ENCODE data around the gene TACC2. TPM values are rescaled to one million over a fixed set of nuclear protein-coding genes. Genes with fewer than 3 reads are reported as not detected.

TACC2 gene, protein sequence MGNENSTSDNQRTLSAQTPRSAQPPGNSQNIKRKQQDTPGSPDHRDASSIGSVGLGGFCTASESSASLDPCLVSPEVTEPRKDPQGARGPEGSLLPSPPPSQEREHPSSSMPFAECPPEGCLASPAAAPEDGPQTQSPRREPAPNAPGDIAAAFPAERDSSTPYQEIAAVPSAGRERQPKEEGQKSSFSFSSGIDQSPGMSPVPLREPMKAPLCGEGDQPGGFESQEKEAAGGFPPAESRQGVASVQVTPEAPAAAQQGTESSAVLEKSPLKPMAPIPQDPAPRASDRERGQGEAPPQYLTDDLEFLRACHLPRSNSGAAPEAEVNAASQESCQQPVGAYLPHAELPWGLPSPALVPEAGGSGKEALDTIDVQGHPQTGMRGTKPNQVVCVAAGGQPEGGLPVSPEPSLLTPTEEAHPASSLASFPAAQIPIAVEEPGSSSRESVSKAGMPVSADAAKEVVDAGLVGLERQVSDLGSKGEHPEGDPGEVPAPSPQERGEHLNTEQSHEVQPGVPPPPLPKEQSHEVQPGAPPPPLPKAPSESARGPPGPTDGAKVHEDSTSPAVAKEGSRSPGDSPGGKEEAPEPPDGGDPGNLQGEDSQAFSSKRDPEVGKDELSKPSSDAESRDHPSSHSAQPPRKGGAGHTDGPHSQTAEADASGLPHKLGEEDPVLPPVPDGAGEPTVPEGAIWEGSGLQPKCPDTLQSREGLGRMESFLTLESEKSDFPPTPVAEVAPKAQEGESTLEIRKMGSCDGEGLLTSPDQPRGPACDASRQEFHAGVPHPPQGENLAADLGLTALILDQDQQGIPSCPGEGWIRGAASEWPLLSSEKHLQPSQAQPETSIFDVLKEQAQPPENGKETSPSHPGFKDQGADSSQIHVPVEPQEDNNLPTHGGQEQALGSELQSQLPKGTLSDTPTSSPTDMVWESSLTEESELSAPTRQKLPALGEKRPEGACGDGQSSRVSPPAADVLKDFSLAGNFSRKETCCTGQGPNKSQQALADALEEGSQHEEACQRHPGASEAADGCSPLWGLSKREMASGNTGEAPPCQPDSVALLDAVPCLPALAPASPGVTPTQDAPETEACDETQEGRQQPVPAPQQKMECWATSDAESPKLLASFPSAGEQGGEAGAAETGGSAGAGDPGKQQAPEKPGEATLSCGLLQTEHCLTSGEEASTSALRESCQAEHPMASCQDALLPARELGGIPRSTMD (N-terminal part only)
- total RNA-seq: 6.6 and 6.9 TPM in 2 replicates

DNA sequence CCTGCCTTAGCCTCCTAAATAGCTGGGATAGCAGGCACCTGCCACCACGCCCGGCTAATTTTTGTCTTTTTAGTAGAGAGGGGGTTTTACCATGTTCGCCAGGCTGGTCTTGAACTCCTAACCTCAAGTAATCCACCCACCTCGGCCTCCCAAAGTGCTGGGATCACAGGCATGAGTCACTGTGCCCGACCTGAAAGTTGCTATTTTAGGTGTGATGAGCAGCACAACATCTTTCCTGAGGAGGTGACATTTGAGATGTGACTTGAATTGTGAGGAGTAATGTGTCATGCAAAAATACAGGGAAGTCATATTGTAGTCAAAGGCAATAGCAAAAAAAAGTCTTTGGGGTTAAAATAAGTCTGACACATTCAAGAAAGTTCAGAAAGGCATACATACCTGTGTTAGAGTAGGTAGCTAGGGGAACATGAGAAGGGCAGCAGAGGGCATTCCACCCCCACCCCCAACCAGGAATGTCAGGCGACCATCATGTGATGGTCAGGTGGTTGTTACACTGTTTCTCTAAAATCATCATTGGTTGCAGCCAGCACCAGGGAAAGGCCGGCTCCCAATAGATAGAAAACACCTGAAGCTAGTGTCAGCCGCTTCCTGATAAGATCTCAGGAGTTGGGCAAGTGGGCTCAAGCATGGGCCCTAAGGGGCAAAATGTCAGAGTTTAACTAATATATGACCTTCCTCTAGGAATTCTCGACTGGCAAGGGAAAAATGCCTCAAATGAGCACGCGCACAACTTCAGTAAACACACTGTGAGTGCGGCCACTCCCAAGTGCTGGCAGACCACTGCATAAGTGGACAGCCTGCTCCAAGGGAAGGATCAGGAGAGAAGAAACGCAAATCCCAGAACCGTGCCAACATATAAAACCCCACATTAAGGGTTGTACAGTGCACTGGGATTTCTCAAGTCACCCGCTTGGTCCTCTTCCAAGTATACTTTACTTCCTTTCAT is at the start of gene TACC2:
Gene TACC2 (plus strand): TSS at position 803 of the 964 bp plus-strand sequence. CDS start 32,819 bp downstream, outside the sequence.

GRCh38 chr10:121974535-121975294 is 14.2 kb upstream of the TACC2 start, which contains the start of gene NSMCE4A:
Gene NSMCE4A, minus strand, starts transcription at chr10:121975217. Its CDS starts 52 bp downstream, at chr10:121975165.

DNA sequence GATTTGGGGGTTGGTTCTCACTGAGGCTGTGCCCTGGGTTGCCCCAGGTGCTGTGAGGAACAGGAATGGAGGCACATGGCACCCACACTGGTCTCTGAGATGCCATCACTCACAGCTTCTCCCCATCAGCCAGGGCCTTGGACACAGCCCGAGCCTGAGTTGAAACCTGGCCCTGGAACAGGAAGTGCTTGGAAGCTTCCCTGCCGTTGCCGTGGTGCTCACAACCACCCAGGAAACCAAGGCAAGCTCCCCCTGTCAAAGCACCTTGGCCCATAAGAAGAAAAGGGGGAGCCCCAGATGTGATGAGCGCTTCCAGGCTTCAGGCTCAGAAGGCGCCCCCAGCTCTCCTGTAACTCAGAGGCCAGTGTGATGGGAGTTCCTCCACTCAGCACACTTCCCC is 282.1 kb downstream of the TACC2 start, which contains the start of gene BTBD16:
Gene BTBD16 (plus strand): TSS at position 221 of the 400 bp plus-strand sequence. CDS start 3,786 bp downstream, outside the sequence.

Other genes with a start within 250 kb of the TACC2 start
- 14.4 and 14.7 TPM in 2 replicates for gene ATE1, start 61.1 kb upstream of the TACC2 start, total RNA-seq
- gene NSMCE4A, start 13.9 kb upstream of the TACC2 start, total RNA-seq: 25.5 and 31.4 TPM in 2 replicates

Measured in epithelial cell of alveolus of lung (primary cell).